PC-9 (cell line): ENCODE results near the gene OR13H1. TPM values are rescaled to one million over a fixed set of nuclear protein-coding genes. Genes with fewer than 3 reads are reported as not detected.
"Not testable (repeated sequence)": the region's sequence is repeated elsewhere in the genome, so short reads cannot be mapped to it uniquely, and the experiment has no call there.

Source experiments
- BruUV-seq: library from RNA; stranded (reverse); fragments of 400-500 nt; replicated peaks from 2 replicates; lab custom pipeline; 2021; lab: Mats Ljungman, UMichigan
- CTCF ChIA-PET: fragments of 300-600 bp; sonication (Branson Sonifier 250); formaldehyde crosslinking; loops from one replicate; lab custom pipeline; 2022; ENCODE audit warnings: antibody characterized with exemption; lab: Charles Lee
- POLR2A ChIA-PET: fragments of 300-600 bp; sonication (Branson Sonifier 250); formaldehyde crosslinking; loops from one replicate; lab custom pipeline; 2022; ENCODE audit warnings: antibody characterized with exemption; ENCODE audit not compliant: unreplicated experiment; lab: Charles Lee
- DNase-seq, 2 experiments: peaks; one replicate each; pipeline versions ENCODE4 v3.0.0 to v3.0.0-alpha.2; 2015 to 2022; ENCODE audit warnings: mixed read lengths in 1 of 2
- H2AFZ ChIP-seq: fragments of 200-600 bp; sonication (generic); 2 replicates; pipeline ENCODE4 v1.8.1; 2017; ENCODE audit warnings: antibody characterized with exemption
- H3F3A ChIP-seq: fragments of 200-600 bp; sonication (generic); 2 replicates; pipeline ENCODE4 v1.8.1; 2017; ENCODE audit warnings: antibody characterized with exemption, mild to moderate bottlenecking, low read depth; ENCODE audit not compliant: insufficient read depth
- H3K27ac ChIP-seq: fragments of 200-600 bp; sonication (generic); 2 replicates; pipeline ENCODE4 v1.6.1; 2016; ENCODE audit warnings: mixed run types
- H3K27me3 ChIP-seq: fragments of 200-600 bp; sonication (generic); 2 replicates; pipeline ENCODE4 v1.6.1; 2016; ENCODE audit warnings: low read depth, mixed run types; ENCODE audit not compliant: insufficient read depth
- H3K36me3 ChIP-seq: fragments of 200-600 bp; sonication (generic); 2 replicates; pipeline ENCODE4 v1.6.1; 2016; ENCODE audit warnings: low read depth, mixed run types
- H3K4me1 ChIP-seq: fragments of 200-600 bp; sonication (generic); replicated peaks from 2 replicates; pipeline ENCODE4 v1.6.1; 2016; ENCODE audit warnings: mixed run types; ENCODE audit not compliant: insufficient read depth
- H3K4me2 ChIP-seq: fragments of 200-600 bp; sonication (generic); 2 replicates; pipeline ENCODE4 v1.6.1; 2017; ENCODE audit warnings: mixed run types
- H3K4me3 ChIP-seq: fragments of 200-600 bp; sonication (generic); 2 replicates; pipeline ENCODE4 v1.6.1; 2016; ENCODE audit warnings: mixed run types
- H3K79me2 ChIP-seq: fragments of 200-600 bp; sonication (generic); 2 replicates; pipeline ENCODE4 v1.6.1; 2017; ENCODE audit warnings: low read depth, mixed run types
- H3K9me2 ChIP-seq: fragments of 200-600 bp; sonication (generic); 2 replicates; pipeline ENCODE4 v1.8.1; 2017; ENCODE audit warnings: mild to moderate bottlenecking; ENCODE audit not compliant: insufficient read depth
- H3K9me3 ChIP-seq: fragments of 200-600 bp; sonication (generic); 2 replicates; pipeline ENCODE4 v1.8.1; 2016; ENCODE audit warnings: low read depth; ENCODE audit not compliant: insufficient read depth
- H4K20me1 ChIP-seq: fragments of 200-600 bp; sonication (generic); 2 replicates; pipeline ENCODE4 v1.8.1; 2017; ENCODE audit not compliant: insufficient read depth
- EZH2 ChIP-seq: fragments of 200-600 bp; sonication (generic); IDR thresholded peaks from 2 replicates; pipeline ENCODE4 v1.8.0; 2017; ENCODE audit warnings: antibody characterized with exemption, low read depth
- intact Hi-C: fragments of 100-400 bp; cut with micrococcal nuclease; formaldehyde crosslinking; loops from one replicate; pipeline ENCODE4 v1.10.0; 2022; ENCODE audit not compliant: unreplicated experiment
- total RNA-seq: library from RNA; stranded (reverse); gene quantifications from 2 replicates; pipeline ENCODE4 v1.2.3, GENCODE V29; 2021
- TF ChIP-seq, protein P1 (sequence below): fragments of 200-600 bp; sonication (generic); conservative IDR thresholded peaks from 2 replicates; pipeline ENCODE4 v1.6.1; 2017; ENCODE audit warnings: mixed run types, antibody characterized with exemption, mild to moderate bottlenecking, moderate library complexity

The OR13H1 gene
- total RNA-seq, 1 experiment from 2014 or later = not detected

DNA sequence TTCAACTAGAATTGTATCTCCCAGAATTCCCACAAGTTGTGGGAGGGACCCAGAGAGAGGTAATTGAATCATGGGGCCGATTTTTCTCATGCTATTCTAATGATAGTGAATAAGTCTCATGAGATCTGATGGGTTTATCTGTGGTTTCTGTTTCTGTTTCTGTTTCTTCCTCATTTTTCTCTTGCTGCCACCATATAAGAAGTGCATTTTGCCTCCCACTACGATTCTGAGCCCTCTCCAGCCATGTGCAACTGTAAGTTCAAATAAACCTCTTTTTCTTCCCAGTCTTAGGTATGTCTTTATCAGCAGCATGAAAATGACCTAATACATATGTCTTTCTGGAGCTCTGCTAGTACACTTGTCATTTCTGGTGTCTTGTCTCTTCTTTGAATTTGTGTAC lies 22.1 kb upstream of the OR13H1 start:
- ChIA-PET CTCF (no interaction called here), POLR2A (no interaction called here)
- no peaks in the 10 kb centered on the region; the same call in 1 of the 2 replicates for H4K20me1 ChIP-seq
- no peak overlapping the region for H3K27ac ChIP-seq
- intact Hi-C loops = no loop called here
- no peaks in the 10 kb centered on the region for H3K79me2 ChIP-seq
- H3K9me2 ChIP-seq = no peaks in the 10 kb centered on the region
- H3K9me3 ChIP-seq = peaks cover 8% of the 10 kb centered on the region; the same call in 1 of the 2 replicates
- no peak for DNase-seq
- no peak for TF ChIP-seq EZH2
- TF ChIP-seq, protein P1, sequence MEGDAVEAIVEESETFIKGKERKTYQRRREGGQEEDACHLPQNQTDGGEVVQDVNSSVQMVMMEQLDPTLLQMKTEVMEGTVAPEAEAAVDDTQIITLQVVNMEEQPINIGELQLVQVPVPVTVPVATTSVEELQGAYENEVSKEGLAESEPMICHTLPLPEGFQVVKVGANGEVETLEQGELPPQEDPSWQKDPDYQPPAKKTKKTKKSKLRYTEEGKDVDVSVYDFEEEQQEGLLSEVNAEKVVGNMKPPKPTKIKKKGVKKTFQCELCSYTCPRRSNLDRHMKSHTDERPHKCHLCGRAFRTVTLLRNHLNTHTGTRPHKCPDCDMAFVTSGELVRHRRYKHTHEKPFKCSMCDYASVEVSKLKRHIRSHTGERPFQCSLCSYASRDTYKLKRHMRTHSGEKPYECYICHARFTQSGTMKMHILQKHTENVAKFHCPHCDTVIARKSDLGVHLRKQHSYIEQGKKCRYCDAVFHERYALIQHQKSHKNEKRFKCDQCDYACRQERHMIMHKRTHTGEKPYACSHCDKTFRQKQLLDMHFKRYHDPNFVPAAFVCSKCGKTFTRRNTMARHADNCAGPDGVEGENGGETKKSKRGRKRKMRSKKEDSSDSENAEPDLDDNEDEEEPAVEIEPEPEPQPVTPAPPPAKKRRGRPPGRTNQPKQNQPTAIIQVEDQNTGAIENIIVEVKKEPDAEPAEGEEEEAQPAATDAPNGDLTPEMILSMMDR = no peak
- H3K4me1 ChIP-seq = no peaks in the 10 kb centered on the region
- H3F3A ChIP-seq = no peaks in the 10 kb centered on the region
- no peaks in the 10 kb centered on the region for H3K36me3 ChIP-seq
- no peak overlapping the region for H3K4me3 ChIP-seq
- no TSS peak for BruUV-seq
- no peak overlapping the region for H2AFZ ChIP-seq
- no peak overlapping the region for H3K4me2 ChIP-seq
- no peaks in the 10 kb centered on the region for H3K27me3 ChIP-seq

DNA sequence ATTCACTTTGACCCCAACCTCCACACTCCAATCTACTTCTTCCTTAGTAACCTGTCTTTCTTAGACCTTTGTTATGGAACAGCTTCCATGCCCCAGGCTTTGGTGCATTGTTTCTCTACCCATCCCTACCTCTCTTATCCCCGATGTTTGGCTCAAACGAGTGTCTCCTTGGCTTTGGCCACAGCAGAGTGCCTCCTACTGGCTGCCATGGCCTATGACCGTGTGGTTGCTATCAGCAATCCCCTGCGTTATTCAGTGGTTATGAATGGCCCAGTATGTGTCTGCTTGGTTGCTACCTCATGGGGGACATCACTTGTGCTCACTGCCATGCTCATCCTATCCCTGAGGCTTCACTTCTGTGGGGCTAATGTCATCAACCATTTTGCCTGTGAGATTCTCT lies 344 bp downstream of the OR13H1 start:
- POLR2A ChIA-PET = no interaction called here
- no peak for DNase-seq

DNA sequence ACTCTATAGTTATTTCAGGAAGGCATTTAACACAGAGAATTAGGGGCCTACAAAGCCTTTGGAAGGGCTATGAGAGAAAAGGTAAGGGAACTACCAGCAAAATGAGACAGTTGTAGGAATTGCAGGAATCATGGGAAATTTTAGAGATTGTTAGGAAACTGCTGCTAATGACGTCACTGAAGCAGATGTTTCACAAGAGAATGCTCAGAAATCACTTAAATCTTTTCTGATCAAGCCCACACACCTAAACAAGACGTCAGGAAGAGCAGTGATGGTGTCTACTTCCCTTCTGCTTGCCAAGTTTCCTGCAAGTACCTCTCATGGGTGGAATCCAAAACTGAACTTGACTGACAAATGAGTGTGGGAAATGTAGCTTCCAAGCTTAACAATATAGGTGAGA lies 5.1 kb downstream of the OR13H1 start:
- no peaks in the 10 kb centered on the region for H3K9me3 ChIP-seq
- H3K4me1 ChIP-seq = no peaks in the 10 kb centered on the region
- POLR2A ChIA-PET = no interaction called here
- no peak overlapping the region for H3K4me3 ChIP-seq
- H3K27me3 ChIP-seq = no peaks in the 10 kb centered on the region
- CTCF ChIA-PET = no interaction called here
- no peaks in the 10 kb centered on the region for H3F3A ChIP-seq
- no peak for TF ChIP-seq EZH2
- TF ChIP-seq, protein P1 = no peak
- H2AFZ ChIP-seq = no peak overlapping the region
- BruUV-seq = no TSS peak
- no peaks in the 10 kb centered on the region for H3K36me3 ChIP-seq
- no peak for DNase-seq
- no peaks in the 10 kb centered on the region; the same call in 1 of the 2 replicates for H3K9me2 ChIP-seq
- intact Hi-C loops = loop anchor here (10.0 kb wide), 1 partner anchor 66 kb away; no protein-coding TSS in a partner anchor
- H4K20me1 ChIP-seq = no peaks in the 10 kb centered on the region
- H3K79me2 ChIP-seq = no peaks in the 10 kb centered on the region
- H3K4me2 ChIP-seq = no peak overlapping the region
- no peak overlapping the region for H3K27ac ChIP-seq

More for the DNA sequence above, 344 bp downstream of the OR13H1 start:
- no peaks in the 10 kb centered on the region for H3K36me3 ChIP-seq
- H3K79me2 ChIP-seq = no peaks in the 10 kb centered on the region
- H2AFZ ChIP-seq = no peak overlapping the region
- no peaks in the 10 kb centered on the region for H4K20me1 ChIP-seq
- TF ChIP-seq, protein P1 = no peak
- TF ChIP-seq EZH2 = no peak
- H3F3A ChIP-seq = no peaks in the 10 kb centered on the region
- no TSS peak for BruUV-seq
- H3K4me1 ChIP-seq = no peaks in the 10 kb centered on the region
- CTCF ChIA-PET = no interaction called here
- H3K4me2 ChIP-seq = no peak overlapping the region
- intact Hi-C loops = loop anchor here (10.0 kb wide), 1 partner anchor 71 kb away; no protein-coding TSS in a partner anchor
- no peak overlapping the region for H3K27ac ChIP-seq
- no peak overlapping the region for H3K4me3 ChIP-seq
- H3K9me3 ChIP-seq = no peaks in the 10 kb centered on the region
- H3K27me3 ChIP-seq = no peaks in the 10 kb centered on the region
- no peaks in the 10 kb centered on the region; the same call in 1 of the 2 replicates for H3K9me2 ChIP-seq

DNA sequence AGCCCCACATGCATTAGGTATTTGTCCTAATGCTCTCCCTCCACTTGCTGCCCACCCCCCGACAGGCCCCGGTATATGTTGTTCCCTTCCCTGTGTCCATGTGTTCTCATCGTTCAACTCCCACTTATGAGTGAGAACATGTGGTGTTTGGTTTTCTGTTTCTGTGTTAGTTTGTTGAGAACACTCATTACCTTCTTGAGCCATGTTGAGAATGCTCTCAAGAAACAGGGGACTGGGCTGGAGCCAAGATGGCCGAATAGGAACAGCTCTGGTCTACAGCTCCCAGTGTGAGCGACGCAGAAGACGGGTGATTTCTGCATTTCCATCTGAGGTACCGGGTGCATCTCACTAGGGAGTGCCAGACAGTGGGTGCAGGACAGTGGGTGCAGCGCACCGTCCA lies 8.6 kb downstream of the OR13H1 start:
- BruUV-seq, H4K20me1 ChIP-seq, DNase-seq, H3K27ac ChIP-seq, H3K36me3 ChIP-seq, H3K4me1 ChIP-seq, H3K9me3 ChIP-seq, H3K27me3 ChIP-seq, H3K9me2 ChIP-seq, H3K79me2 ChIP-seq, POLR2A ChIA-PET, H3F3A ChIP-seq, CTCF ChIA-PET, H2AFZ ChIP-seq, intact Hi-C loops, H3K4me2 ChIP-seq, H3K4me3 ChIP-seq: not testable (repeated sequence)
